GM06990 (cell line): ENCODE results near the gene CNTN5.

ENCODE experiments used
- DNase-seq: peaks from one replicate; pipeline ENCODE4 v3.0.0-alpha.2; 2011; ENCODE audit not compliant: insufficient read length; ENCODE audit errors: extremely low read depth
- H3K27me3 ChIP-seq: replicated peaks from 2 replicates; pipeline ENCODE4 v1.6.0; 2011; ENCODE audit warnings: low read length; ENCODE audit not compliant: control insufficient read depth, insufficient read depth
- H3K36me3 ChIP-seq: 2 replicates; pipeline ENCODE4 v1.5.1; 2011; ENCODE audit warnings: low read length; ENCODE audit not compliant: control insufficient read depth, insufficient read depth
- H3K4me3 ChIP-seq: replicated peaks from 2 replicates; pipeline ENCODE4 v1.5.1; 2011; ENCODE audit warnings: low read depth, mild to moderate bottlenecking, control low read depth, low read length
- TF ChIP-seq, protein P1 (sequence below): IDR thresholded peaks from 2 replicates; pipeline ENCODE4 v1.5.1; 2011; ENCODE audit warnings: low read length, control low read depth, mild to moderate bottlenecking, inconsistent platforms; ENCODE audit not compliant: insufficient read depth, poor library complexity, severe bottlenecking

Gene CNTN5

DNA sequence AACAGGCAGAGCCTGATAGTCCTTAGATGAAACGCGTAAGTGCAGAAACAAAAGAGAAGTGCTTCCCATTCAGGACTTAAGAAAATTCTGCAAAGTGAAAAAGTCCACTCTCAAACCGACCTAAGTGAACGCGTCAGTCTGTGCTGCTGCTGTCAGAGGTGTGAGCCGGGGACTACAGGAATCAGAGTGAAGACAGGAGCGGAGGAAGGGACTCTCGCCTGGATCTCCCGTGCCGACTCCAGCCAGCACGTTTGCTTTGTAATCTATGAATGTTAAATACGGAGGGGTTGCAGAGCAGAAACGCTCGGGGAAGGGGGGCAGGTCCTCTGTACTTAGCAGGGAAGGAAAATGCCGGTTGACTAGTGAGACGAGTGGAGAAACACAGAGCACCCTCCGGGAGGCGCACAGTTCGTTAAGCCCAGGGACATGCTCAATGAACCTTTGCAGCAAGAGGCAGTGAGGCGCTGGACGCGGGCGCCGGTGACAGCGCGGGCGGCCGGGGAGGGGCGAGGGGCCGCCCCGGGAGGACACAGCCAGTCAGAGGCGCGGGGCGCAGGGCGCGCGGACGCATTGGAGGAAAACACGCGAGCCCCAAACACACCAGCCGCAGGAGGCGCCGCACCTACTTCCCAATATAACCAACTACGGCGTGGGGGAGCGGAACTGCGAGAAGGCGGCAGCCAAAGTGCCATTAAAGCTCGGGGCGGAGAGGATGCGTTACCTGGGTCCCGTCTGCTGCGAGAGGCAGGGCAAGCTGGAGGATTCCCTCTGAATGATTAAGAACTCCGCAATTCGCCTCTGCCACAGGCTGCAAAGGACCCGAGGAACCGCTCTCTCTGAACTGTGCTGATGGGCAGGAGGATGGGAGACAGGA lies at the start of gene CNTN5:
Gene CNTN5, plus strand, starts transcription at position 598 of the 874 bp plus-strand sequence.
- Histone ChIP-seq H3K27me3 (no peaks in the 10 kb centered on the region; the same call in none of the 2 replicates), H3K36me3 (no peaks in the 10 kb centered on the region), H3K4me3 (no peak within 1 kb of the TSS)
- no peak for DNase-seq
- TF ChIP-seq, protein P1, sequence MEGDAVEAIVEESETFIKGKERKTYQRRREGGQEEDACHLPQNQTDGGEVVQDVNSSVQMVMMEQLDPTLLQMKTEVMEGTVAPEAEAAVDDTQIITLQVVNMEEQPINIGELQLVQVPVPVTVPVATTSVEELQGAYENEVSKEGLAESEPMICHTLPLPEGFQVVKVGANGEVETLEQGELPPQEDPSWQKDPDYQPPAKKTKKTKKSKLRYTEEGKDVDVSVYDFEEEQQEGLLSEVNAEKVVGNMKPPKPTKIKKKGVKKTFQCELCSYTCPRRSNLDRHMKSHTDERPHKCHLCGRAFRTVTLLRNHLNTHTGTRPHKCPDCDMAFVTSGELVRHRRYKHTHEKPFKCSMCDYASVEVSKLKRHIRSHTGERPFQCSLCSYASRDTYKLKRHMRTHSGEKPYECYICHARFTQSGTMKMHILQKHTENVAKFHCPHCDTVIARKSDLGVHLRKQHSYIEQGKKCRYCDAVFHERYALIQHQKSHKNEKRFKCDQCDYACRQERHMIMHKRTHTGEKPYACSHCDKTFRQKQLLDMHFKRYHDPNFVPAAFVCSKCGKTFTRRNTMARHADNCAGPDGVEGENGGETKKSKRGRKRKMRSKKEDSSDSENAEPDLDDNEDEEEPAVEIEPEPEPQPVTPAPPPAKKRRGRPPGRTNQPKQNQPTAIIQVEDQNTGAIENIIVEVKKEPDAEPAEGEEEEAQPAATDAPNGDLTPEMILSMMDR = no peak

DNA sequence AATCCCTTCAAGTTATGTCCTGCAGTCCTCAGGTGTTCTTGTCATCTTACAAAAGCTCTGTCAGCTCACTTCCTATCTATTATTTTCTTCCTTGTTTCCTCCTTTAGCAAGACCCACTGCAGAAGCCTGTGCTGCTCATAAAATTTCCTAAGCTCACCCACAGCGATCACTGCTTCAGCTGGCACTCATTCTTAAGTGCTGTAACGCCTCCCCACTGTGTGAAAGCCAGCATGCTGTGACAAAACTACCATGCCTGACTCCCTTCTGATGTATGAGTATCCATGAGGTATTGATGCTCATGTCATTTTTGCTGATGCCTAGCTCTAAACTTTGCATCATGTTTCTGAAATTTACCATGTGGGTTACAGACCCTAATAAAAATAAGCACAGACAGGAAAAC lies 41.5 kb upstream of the CNTN5 start:
- no peaks in the 10 kb centered on the region for H3K36me3 ChIP-seq
- DNase-seq = no peak
- H3K4me3 ChIP-seq = no peak overlapping the region
- TF ChIP-seq, protein P1 = no peak
- no peaks in the 10 kb centered on the region for H3K27me3 ChIP-seq

DNA sequence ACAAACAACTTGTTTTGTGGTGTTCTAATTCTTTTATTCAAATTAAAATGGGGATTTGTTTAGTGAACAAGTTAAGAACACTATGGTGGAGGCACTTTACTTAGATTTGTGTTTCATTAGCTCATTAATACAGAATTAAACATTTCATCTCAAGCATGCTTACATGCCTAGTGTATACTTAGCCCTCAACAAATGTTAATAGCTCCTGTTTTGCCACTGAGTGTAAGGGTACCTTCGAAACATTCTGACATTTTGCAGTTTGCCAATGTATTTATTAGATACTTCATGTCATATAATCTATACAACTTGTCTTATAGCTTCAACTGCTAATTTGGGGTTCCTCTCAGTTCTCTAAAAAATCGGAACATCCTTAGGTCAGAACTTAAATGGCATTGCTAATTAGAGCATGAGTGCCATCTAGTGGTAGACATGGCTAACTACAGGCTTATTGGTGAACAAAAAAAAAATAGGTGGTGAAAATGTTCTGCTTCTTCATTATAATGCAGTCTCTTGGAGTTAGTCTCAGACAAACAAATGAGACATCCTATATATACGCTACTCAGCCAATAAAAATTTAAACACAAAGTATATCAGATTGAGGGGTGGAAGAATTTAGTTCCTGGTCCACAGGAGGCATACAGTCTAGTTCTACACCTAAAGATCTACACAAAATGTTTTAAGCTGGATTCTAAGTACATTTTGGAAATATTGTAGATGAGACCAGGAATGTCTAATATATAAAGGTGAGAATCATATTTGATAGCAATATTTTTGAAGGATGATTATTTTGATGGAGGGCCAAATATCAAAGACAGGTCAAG lies 4.9 kb upstream of the CNTN5 start:
- H3K4me3 ChIP-seq = no peak overlapping the region
- no peaks in the 10 kb centered on the region for H3K36me3 ChIP-seq
- no peak for DNase-seq
- H3K27me3 ChIP-seq = no peaks in the 10 kb centered on the region; the same call in none of the 2 replicates
- TF ChIP-seq, protein P1 = peak; percentile 84

DNA sequence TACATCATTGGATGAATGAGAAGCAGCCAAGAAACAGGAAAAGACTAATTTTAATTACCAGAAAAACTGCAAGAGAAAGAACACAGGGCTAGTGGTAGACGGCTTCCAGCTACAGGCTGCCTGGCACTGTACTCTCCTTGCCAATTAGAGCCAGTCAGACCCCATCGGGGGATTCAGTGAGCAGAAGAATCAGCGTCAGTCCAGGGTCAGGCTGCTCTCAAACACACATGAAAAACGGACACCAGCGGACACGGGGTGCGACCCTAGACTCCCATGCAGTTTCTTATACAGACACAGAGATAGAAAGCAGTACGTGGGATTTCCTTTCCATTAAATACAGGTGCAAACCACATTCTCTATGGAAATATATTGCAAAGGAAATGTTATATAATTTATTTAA lies 1.1 kb upstream of the CNTN5 start:
- H3K36me3 ChIP-seq = no peaks in the 10 kb centered on the region
- no peak overlapping the region for H3K4me3 ChIP-seq
- H3K27me3 ChIP-seq = no peaks in the 10 kb centered on the region; the same call in none of the 2 replicates
- TF ChIP-seq, protein P1 = no peak
- DNase-seq = no peak

DNA sequence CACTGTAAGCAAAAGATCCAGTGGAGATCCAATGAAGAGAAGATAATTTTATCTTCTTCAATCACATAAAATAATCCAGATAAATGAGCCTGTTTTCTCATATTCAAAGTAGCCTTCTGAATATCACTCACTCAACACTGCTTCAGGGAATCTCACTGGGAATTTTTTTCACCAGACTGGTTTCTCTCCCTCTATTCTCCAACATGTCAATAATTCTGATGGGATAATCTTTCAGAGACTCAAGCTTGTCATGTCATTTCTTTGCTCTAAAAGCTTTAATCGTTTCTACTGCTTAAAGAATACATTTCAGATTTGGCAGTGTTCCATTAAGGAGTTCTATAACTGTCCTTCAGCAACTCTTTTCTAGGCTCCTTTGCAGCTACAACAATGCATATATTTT lies 16.3 kb downstream of the CNTN5 start:
- Histone ChIP-seq H3K27me3 (no peaks in the 10 kb centered on the region), H3K4me3 (no peak overlapping the region), H3K36me3 (no peaks in the 10 kb centered on the region)
- DNase-seq = no peak
- TF ChIP-seq, protein P1 = no peak
